Measurements from ENCODE around the gene NUDT17.

Gene NUDT17

DNA sequence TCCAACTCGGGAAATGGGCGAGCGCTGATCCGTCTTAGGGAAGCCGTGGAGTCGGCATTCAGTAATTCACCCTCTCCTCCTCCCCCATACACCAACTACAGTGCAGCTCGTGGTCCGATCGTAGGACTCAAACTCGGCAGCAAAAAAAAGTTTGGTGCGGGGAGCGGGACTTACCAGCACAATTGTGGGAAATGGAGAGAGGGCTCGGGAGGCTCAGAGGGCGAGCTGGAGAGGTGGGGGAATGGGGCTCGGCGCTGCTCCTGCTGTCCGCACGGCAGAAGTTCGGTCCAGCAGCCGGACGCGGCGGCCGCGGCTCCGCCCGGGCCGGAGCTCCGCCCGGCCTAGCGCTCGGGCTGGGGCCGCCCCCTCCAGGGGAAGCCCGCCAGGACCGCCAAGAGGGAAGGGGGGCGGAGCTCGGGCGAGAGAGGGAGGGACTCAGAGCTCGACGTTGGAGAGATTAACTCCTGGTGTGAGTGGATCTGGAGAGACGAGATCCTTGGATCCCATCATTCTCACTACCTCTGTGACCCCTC is 14.1 kb downstream of the NUDT17 start:
- ChIA-PET CTCF (interaction anchor here (0.9 to 9.6 kb wide), 11 partner anchors 10 to 172 kb away, joined by 3 to 190 read pairs (median 4); partner anchors contain the start of genes ANKRD35, ITGA10 and NUDT17), POLR2A (interaction anchor here (0.6 to 4.6 kb wide), 25 partner anchors 9 to 579 kb away, joined by 3 to 127 read pairs (median 5); partner anchors contain the start of genes ANKRD34A, ANKRD35, LIX1L and NUDT17)
- H3K4me1 ChIP-seq (ENCODE audit: control insufficient read depth, insufficient read depth, low read length) = no peaks in the 10 kb centered on the region
- H3K4me3 ChIP-seq (ENCODE audit: low read depth, low read length) = peak overlapping the region; percentile 68
- H3K27ac ChIP-seq (ENCODE audit: extremely low read depth, low read depth, low read length) = peak overlapping the region; percentile 65; the same call in 1 of the 2 replicates
- peaks cover 4 to 26% of the 10 kb centered on the region in 2 experiments for H3K36me3 ChIP-seq (ENCODE audit: control insufficient read depth in 2 of 2, insufficient read depth in 1 of 2, low read length in 2 of 2)
- H3K9me3 ChIP-seq (ENCODE audit: control insufficient read depth, insufficient read depth, low read depth, low read length) = no peaks in the 10 kb centered on the region
- TF ChIP-seq, protein P1, sequence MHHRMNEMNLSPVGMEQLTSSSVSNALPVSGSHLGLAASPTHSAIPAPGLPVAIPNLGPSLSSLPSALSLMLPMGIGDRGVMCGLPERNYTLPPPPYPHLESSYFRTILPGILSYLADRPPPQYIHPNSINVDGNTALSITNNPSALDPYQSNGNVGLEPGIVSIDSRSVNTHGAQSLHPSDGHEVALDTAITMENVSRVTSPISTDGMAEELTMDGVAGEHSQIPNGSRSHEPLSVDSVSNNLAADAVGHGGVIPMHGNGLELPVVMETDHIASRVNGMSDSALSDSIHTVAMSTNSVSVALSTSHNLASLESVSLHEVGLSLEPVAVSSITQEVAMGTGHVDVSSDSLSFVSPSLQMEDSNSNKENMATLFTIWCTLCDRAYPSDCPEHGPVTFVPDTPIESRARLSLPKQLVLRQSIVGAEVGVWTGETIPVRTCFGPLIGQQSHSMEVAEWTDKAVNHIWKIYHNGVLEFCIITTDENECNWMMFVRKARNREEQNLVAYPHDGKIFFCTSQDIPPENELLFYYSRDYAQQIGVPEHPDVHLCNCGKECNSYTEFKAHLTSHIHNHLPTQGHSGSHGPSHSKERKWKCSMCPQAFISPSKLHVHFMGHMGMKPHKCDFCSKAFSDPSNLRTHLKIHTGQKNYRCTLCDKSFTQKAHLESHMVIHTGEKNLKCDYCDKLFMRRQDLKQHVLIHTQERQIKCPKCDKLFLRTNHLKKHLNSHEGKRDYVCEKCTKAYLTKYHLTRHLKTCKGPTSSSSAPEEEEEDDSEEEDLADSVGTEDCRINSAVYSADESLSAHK (tag by site-specific recombination; IDR thresholded peaks at IDR 0.05) = peak; percentile 7; the same call in 1 of the 2 replicates
- TF ChIP-seq PRDM10 (tag by site-specific recombination; IDR thresholded peaks at IDR 0.05) (0 out of 2 replicates have a peak, but pooled peaks have one; percentile 18), ZBTB49 (tag by site-specific recombination; IDR thresholded peaks at IDR 0.05; ENCODE audit: low read depth) (no peak), ZNF660 (tag by site-specific recombination; IDR thresholded peaks at IDR 0.05) (peak; percentile 42; the same call in 1 of the 2 replicates), ZNF513 (tag by site-specific recombination; IDR thresholded peaks at IDR 0.05) (0 out of 2 replicates have a peak, but pooled peaks have one; percentile 20), KLF10 (tag by site-specific recombination; IDR thresholded peaks at IDR 0.05) (peak; percentile 14; the same call in 1 of the 2 replicates), KLF9 (tag by site-specific recombination; IDR thresholded peaks at IDR 0.05; ENCODE audit: low read depth) (0 out of 2 replicates have a peak, but pooled peaks have one; percentile 4), GLIS1 (tag by site-specific recombination; IDR thresholded peaks at IDR 0.05) (peak; percentile 14; the same call in 1 of the 2 replicates), ZNF335 (tag by site-specific recombination; conservative IDR thresholded peaks at IDR 0.05) (peak; percentile 75), SP7 (tag by site-specific recombination; IDR thresholded peaks at IDR 0.05) (no peak), KLF8 (tag by site-specific recombination; IDR thresholded peaks at IDR 0.05) (0 out of 2 replicates have a peak, but pooled peaks have one; percentile 14), KLF1 (tag by site-specific recombination; IDR thresholded peaks at IDR 0.05) (peak; percentile 24; the same call in 1 of the 2 replicates), ZSCAN30 (tag by site-specific recombination; IDR thresholded peaks at IDR 0.05) (peak; percentile 69), ZNF248 (tag by site-specific recombination; IDR thresholded peaks at IDR 0.05) (no peak), ZNF433 (tag by site-specific recombination; IDR thresholded peaks at IDR 0.05; ENCODE audit: low read depth) (no peak), CTCF (tag by site-specific recombination; IDR thresholded peaks at IDR 0.05) (no peak), PRDM1 (tag by site-specific recombination; IDR thresholded peaks at IDR 0.05) (0 out of 2 replicates have a peak, but pooled peaks have one; percentile 6), ZNF629 (tag by site-specific recombination; IDR thresholded peaks at IDR 0.05) (peak; percentile 2; the same call in 1 of the 2 replicates), ZNF544 (tag by site-specific recombination; IDR thresholded peaks at IDR 0.05) (no peak), ZNF555 (tag by site-specific recombination; conservative IDR thresholded peaks at IDR 0.05) (no peak)
- TF ChIP-seq, protein P2, sequence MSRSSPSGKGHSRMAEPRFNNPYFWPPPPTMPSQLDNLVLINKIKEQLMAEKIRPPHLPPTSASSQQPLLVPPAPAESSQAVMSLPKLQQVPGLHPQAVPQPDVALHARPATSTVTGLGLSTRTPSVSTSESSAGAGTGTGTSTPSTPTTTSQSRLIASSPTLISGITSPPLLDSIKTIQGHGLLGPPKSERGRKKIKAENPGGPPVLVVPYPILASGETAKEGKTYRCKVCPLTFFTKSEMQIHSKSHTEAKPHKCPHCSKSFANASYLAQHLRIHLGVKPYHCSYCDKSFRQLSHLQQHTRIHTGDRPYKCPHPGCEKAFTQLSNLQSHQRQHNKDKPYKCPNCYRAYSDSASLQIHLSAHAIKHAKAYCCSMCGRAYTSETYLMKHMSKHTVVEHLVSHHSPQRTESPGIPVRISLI (tag by site-specific recombination; IDR thresholded peaks at IDR 0.05) = peak; percentile 47; the same call in 1 of the 2 replicates
- TF ChIP-seq, protein P3, sequence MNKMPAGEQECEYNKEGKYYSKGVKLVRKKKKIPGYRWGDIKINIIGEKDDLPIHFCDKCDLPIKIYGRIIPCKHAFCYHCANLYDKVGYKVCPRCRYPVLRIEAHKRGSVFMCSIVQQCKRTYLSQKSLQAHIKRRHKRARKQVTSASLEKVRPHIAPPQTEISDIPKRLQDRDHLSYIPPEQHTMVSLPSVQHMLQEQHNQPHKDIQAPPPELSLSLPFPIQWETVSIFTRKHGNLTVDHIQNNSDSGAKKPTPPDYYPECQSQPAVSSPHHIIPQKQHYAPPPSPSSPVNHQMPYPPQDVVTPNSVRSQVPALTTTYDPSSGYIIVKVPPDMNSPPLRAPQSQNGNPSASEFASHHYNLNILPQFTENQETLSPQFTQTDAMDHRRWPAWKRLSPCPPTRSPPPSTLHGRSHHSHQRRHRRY (tag by site-specific recombination; IDR thresholded peaks at IDR 0.05) = no peak
